ENCODE results near the gene ADSL. TPM values are rescaled to one million over a fixed set of nuclear protein-coding genes. Genes with fewer than 3 reads are reported as not detected.

The ADSL gene
- total and polyA plus RNA-seq, 2 donors (not counting 1 experiment from before 2014, with no cell fraction given): 61.0 to 63.8 TPM

DNA sequence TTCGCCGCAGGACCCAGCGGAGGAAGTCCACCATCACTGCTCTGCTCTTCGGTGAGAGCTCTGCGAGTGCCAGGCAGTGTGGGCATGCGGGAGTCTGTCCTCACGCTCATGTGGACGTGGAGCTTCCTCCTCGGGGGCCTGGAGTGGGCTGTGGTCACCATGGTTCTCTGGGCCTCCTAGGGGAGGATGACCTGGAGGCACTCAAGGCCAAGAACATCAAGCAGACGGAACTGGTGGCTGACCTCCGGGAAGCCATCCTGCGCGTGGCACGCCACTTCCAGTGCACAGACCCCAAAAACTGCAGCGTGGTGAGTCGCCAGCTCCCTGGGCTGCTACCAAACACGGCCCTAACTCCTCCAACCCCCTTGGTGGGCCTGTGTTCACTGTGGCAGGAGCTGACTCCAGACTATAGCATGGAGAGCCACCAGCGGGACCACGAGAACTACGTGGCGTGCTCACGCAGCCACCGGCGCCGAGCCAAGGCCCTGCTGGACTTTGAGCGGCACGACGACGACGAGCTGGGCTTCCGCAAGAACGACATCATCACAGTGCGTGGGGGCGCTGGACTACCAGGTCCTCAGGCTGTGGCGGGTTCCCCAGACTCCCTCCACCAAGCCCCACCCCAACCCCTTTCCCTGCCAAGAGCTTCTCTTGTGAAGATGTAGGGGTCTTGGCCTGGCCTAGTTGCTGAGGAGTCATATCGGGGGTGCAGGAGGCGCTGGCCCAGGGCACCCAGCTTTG is 60.9 kb downstream of the ADSL start:
- no peak overlapping the region for H2AFZ ChIP-seq (ENCODE audit: insufficient read depth, low read depth, low read length, poor library complexity, severe bottlenecking)
- ChIA-PET POLR2A (no interaction called here), CTCF (interaction anchor here (1.2 kb wide), 1 partner anchor 30 kb away, joined by 4 read pairs; no protein-coding TSS in a partner anchor)
- intact Hi-C loops (cut with micrococcal nuclease): no loop called here
- H3K4me2 ChIP-seq (replicated peaks; ENCODE audit: low read depth, low read length, poor library complexity, severe bottlenecking): no peak overlapping the region
- no peak overlapping the region for H3K9ac ChIP-seq (ENCODE audit: low read length)
- ATAC-seq (ENCODE audit: low read depth) (no peak), DNase-seq (no peak)
- no peak for TF ChIP-seq EZH2 (IDR thresholded peaks at IDR 0.05; ENCODE audit: borderline replicate concordance, insufficient read depth, low read depth, low read length, poor library complexity, severe bottlenecking)
- TF ChIP-seq, protein P1, sequence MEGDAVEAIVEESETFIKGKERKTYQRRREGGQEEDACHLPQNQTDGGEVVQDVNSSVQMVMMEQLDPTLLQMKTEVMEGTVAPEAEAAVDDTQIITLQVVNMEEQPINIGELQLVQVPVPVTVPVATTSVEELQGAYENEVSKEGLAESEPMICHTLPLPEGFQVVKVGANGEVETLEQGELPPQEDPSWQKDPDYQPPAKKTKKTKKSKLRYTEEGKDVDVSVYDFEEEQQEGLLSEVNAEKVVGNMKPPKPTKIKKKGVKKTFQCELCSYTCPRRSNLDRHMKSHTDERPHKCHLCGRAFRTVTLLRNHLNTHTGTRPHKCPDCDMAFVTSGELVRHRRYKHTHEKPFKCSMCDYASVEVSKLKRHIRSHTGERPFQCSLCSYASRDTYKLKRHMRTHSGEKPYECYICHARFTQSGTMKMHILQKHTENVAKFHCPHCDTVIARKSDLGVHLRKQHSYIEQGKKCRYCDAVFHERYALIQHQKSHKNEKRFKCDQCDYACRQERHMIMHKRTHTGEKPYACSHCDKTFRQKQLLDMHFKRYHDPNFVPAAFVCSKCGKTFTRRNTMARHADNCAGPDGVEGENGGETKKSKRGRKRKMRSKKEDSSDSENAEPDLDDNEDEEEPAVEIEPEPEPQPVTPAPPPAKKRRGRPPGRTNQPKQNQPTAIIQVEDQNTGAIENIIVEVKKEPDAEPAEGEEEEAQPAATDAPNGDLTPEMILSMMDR (IDR thresholded peaks at IDR 0.05): no peak
- no peak overlapping the region for H3K27ac Mint-ChIP-seq
- H3K4me1 Mint-ChIP-seq: peaks cover 25% of the 10 kb centered on the region
- no peak overlapping the region for H3K4me3 ChIP-seq (ENCODE audit: control extremely low read depth in 1 of 5, extremely low read depth in 1 of 5, insufficient read depth in 1 of 5, low read depth in 2 of 5, low read length in 4 of 5)
- no peaks in the 10 kb centered on the region for H3K9me3 ChIP-seq (ENCODE audit: control extremely low read depth in 1 of 3, control insufficient read depth in 2 of 3, insufficient read depth in 1 of 3, low read length in 2 of 3)
- peaks cover 0 to 92% of the 10 kb centered on the region in 2 experiments for H3K36me3 ChIP-seq (replicated peaks in 1 of 2; ENCODE audit: control extremely low read depth in 1 of 2, control insufficient read depth in 1 of 2, extremely low read depth in 1 of 2, insufficient read depth in 2 of 2, low read length in 1 of 2)
- H3K27ac ChIP-seq (ENCODE audit: low read length in 2 of 2): no peak overlapping the region
- 95% methylated on average over 36 of the region's 37 CpGs for WGBS (ENCODE audit: insufficient coverage)
- H3K27me3 ChIP-seq (replicated peaks in 1 of 4; ENCODE audit: control extremely low read depth in 1 of 4, control insufficient read depth in 3 of 4, insufficient read depth in 4 of 4, low read length in 3 of 4): no peaks in the 10 kb centered on the region
- H3K9me3 Mint-ChIP-seq (ENCODE audit: insufficient read depth): no peaks in the 10 kb centered on the region
- no peak overlapping the region for H3K4me3 Mint-ChIP-seq
- H3K4me1 ChIP-seq (ENCODE audit: control insufficient read depth in 2 of 2, insufficient read depth in 2 of 2, low read length in 2 of 2): peaks cover 21% of the 10 kb centered on the region in 2 donors
- H4K20me1 ChIP-seq (ENCODE audit: control insufficient read depth, insufficient read depth, low read length, poor library complexity, severe bottlenecking): peaks cover 13% of the 10 kb centered on the region
- H3K79me2 ChIP-seq (ENCODE audit: control insufficient read depth, insufficient read depth, low read length): peaks cover 49% of the 10 kb centered on the region
- H3K27me3 Mint-ChIP-seq: no peaks in the 10 kb centered on the region

Data from B cell (primary cell).